HG03060 (cell line): ENCODE results near the gene IL10.
A peak's percentile ranks its signal among the peaks of the same experiment; 100 is the strongest.

Experiments used
- ATAC-seq: cut with Tn5 transposase; IDR thresholded peaks from one replicate; pipeline ENCODE4 v1.9.1; 2021; ENCODE audit warnings: low read depth, moderate number of reproducible peaks; ENCODE audit not compliant: unreplicated experiment

IL10 gene

DNA sequence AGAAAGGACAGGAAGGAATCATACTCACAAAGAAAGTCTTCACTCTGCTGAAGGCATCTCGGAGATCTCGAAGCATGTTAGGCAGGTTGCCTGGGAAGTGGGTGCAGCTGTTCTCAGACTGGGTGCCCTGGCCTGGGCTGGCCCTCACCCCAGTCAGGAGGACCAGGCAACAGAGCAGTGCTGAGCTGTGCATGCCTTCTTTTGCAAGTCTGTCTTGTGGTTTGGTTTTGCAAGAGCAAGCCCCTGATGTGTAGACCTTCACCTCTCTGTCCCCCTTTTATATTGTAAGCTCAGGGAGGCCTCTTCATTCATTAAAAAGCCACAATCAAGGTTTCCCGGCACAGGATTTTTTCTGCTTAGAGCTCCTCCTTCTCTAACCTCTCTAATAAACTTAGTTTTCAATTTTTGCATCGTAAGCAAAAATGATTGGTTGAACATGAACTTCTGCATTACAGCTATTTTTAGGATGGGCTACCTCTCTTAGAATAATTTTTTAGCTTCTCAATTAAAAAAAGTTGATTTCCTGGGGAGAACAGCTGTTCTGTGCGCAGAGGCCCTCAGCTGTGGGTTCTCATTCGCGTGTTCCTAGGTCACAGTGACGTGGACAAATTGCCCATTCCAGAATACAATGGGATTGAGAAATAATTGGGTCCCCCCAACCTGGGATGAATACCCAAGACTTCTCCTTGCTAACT, at the start of gene IL10:
TSS of gene IL10 (minus strand) at position 252 of the 695 bp plus-strand sequence. CDS start at position 193, 59 bp downstream.
- ATAC-seq = no peak

- ATAC-seq = no peak
Observed at GRCh38 chr1:206821493-206821892, 49.2 kb upstream of the IL10 start.

DNA sequence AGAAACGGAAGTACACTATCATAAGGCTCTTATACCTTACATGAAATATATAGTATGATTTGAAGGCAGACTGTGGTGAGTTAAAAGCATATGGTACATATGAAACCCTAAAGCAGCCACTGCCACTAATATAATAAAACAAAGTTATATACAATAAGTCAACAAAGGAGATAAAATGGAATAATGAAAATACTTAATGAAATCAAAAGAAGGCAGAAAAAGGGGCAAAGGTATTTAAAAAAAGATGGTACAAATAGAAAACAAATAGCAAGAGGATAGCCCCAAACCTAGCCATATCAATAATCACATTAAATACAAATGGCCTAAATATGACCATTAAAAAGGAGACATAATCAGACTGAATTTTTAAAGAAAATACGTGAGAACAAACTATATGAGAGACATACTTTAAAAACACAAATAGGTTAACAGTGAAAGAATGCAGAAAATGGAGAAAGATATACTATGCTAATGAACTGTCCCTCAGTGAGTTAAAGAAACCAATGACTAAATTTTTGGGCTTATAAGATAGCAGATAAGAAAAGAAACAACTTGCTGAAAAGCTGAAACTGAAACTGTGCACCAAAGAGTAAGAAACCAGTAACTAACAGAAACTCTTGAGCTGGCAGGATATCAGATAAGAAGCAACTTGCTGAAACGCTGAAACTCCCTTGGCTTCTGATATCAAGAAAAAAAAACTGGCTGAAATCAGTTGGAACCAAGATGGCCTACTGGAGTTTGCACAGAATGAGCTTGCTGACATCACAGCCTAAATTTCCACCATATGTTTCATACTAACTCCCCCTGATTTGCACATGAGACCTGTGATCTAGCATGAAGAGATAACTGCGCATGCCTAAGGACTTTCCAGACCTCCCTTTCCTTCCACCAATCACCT, 44.3 kb upstream of the IL10 start:
- ATAC-seq = peak; percentile 56

GRCh38 chr1:206814716-206815341, 42.5 kb upstream of the IL10 start:
- ATAC-seq = no peak

DNA sequence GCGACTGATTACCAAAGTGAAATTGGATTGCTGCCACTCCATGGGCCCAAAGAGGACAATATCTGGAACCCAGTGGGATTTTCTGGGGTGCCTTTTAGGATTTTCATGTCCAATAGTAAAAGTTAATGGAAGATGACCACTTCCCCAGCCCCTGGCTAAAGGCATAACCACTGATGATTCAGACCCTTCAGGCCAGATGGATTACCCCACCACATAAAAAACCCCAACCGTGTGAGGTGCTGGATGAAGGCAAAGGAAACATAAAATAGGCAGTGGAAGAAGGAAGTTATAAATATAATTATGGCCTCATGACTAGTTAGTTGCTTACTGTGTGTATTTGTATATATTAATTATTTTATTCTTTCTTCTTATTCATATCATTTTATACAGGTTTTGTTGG, 40.2 kb upstream of the IL10 start:
- ATAC-seq = no peak

- ATAC-seq = no peak
Observed at GRCh38 chr1:206809504-206810084, 37.3 kb upstream of the IL10 start.

GRCh38 chr1:206808615-206809014, 36.3 kb upstream of the IL10 start:
- ATAC-seq = no peak

DNA sequence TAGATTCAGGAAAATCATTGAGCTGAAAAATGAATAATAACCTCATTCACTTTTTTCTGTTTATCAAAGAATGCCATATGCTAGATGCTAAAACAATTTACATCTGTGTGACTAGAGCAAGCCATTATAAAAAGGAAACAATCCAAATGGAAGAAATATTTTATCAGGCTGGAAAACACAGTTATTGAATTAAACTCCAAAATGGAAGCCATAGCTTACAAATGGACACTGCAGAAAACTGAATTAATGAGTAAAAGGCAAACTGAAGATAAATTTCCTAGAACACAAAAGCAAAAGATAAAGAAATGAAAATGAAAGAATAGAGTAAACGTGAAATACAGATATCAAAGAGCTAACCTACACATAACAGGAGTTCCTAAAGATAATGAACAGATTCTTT, 33.1 kb upstream of the IL10 start:
- ATAC-seq = no peak

DNA sequence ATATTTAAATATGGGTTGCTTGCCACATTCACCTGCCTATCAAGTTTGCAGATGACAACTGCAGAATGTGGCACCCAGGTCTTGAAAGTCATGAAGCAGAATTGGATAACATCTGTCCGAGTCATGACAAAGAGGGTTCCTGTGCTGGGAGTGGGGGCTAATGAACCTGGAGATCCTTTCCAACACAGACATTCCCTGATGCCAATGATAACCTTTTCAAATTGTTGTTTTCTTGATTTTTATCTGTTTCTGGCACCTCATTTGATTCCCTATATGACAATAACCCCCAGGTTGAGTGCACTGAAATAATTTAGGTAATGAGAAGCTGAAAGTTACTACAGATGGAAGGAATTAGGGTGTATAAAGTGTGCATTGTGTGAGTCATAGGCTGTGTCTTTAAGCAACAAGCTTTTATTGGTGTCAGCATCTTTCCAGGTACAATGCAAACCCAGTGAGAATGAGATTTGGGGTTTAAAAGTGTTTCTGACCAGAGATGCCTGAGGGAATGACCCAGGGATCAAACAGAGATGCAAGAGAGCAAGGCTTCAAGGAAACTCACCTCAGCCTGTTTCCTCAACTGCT, 32.0 kb upstream of the IL10 start:
- no peak for ATAC-seq

DNA sequence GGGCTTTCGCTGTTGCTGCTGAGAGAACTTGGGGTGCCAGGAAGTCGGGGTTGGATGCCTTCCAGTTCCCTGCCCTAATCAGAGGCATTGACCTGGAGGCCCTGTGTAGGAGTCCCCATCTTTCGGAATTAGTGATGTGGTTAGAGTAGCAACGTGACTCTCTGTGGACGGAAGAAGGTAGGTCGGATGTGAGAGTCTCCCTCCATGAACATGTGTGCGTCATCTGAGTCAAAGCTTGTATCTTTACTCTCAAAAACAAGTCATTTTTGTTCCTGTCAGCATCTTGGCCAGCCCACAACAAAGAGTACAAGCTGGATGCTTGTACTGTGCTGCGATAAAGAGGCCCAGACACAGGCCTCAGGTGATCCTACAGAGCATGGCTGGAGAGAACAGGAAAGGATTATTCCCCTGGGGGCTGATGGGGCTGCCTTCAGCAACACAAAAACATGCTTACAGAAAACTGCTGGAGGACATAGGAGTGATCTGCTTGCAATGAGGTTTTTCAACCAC, 31.0 kb upstream of the IL10 start:
- ATAC-seq = peak; percentile 95

- no peak for ATAC-seq
Observed at GRCh38 chr1:206802401-206802800, 30.1 kb upstream of the IL10 start.

GRCh38 chr1:206801467-206801866, 29.2 kb upstream of the IL10 start:
- no peak for ATAC-seq

DNA sequence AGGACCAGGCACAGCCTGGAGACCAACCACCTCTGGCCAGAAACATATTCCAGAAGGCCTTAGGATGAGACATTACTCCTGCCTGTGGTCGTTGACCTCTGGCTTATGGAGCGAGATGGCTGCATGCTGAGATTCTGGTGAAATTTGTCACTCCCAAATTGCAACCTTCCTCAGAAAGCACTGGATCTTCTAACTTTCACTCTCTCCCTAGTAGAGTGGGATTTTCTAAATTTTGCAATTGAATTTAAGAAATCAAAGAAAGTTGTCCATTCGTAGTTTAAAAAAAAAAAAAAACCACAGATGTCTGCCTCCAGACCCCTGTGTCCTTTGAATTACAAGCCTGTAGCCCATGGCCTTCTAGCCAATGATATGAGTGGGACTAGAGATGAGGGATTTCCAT, 28.6 kb upstream of the IL10 start:
- ATAC-seq = no peak

DNA sequence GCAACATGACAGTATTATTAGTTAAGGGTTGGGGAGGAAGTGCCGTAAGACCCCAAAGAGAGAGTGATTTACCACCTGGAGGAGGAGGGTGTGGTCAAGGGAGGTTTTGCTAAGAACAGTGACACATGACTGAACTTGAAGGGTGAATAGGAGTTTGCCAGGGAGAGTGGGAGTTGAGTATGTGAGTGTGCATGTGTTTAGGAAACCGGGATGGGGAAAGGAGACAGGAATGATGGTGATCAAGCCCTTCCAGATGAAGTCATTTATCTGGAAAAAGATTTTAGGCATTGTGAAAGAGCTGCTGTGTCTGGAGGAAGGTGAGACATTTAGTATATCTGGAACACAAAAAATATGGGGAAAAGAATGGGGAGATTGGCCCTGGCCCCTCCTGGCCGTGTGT, 28.1 kb upstream of the IL10 start:
- no peak for ATAC-seq

DNA sequence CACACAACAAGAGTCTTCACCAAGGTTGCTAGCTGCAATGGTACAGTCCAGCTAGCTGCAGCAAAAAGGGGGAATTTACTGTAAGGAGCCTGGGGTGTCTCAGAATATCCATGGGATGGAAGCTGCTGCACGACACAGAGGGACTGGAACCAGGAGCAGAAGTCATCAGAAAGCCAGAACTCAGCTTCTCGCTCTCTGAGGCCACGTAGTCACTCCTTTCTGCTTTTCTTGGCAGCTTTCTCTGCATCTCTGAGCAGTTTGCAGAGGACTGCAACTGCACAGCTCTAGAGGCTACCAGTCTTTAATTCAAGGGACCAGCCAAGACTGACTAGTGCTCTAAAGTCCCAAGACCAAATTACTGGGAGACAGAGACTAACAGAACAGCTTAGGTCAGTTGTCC, 27.0 kb upstream of the IL10 start:
- no peak for ATAC-seq

- no peak for ATAC-seq
Observed at GRCh38 chr1:206798384-206798996, 26.2 kb upstream of the IL10 start.

DNA sequence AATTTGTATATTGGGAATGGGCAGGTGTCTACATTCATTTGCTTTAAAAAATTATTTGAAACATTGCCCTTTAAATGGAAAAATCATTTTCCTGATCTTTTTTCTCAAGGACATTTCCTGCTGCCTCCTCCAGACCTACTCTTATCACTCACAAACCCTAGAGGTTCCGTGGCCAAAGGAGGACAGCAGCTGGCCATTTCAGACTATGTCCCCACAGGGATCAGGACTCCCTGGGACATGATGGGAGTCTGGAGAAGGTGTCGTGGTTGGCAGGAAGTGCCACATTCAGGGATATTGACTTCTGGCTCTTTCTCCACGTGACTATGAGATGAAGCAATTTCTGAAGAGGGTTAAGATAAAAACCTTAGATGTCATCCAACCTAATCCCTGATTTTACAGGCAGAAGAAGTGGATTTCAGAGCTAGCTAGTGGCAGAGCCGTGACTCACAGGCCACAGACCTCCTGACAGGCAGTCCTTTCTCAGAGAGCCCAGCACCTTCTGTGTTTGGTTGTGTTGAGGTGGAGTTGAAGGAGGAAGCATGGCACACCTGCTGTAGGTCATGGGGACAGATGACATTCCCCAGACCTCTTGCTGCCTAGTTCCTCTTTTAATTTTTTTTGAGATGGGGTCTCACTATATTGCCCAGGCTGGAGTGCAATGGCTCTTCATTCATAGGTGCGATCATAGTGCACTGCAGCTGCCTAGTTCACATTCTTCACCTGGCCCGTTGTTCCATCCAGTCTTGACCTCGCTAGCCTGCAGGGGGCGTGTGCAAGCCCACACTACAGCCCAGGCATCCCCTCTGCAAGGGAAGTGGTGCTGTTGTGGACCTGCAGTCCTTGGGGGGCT, 25.5 kb upstream of the IL10 start:
- no peak for ATAC-seq

- no peak for ATAC-seq
Observed at GRCh38 chr1:206796981-206797402, 24.7 kb upstream of the IL10 start.

DNA sequence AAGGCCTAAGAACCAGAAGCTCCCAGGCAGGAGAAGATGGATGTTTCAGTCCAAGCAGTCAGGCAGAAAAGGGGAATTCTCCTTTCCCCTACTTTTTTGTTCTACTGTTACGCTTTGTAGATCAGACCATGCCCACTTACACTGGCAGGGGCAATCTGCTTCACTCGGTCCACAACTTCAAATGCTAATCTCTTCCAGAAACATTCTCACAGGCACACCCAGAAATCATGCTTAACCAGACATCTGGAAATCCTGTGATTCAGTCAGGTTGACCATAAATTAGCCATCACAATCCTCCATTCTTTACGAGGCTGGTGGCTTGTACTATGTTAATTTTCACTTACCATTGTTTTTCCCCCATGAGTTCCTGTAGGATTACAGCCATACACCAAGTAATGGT, 23.8 kb upstream of the IL10 start:
- no peak for ATAC-seq
